NCI-H2227 (cell line): ENCODE data around the gene HCFC1.
A peak's percentile ranks its signal among the peaks of the same experiment; 100 is the strongest.

Source experiments
- DNase-seq: peaks from one replicate; lab custom pipeline; 2025; ENCODE audit not compliant: unreplicated experiment; lab: John Stamatoyannopoulos, UW

Gene HCFC1

GRCh38 chrX:153926552-153926857 lies 45.1 kb downstream of the HCFC1 start:
- DNase-seq, result no peak

GRCh38 chrX:153925739-153926551 lies 45.7 kb downstream of the HCFC1 start, which contains the start of gene ARHGAP4:
Gene ARHGAP4 (minus strand): TSS chrX:153926264. CDS start chrX:153926202, 62 bp downstream.
- no peak for DNase-seq

- DNase-seq, result no peak
Measured at GRCh38 chrX:153925387-153925738, 46.3 kb downstream of the HCFC1 start.

- DNase-seq, result peak; percentile 51
Measured at GRCh38 chrX:153924149-153924861, 47.3 kb downstream of the HCFC1 start.

- peak; percentile 55 for DNase-seq
Measured at GRCh38 chrX:153922932-153923857, 48.4 kb downstream of the HCFC1 start.

GRCh38 chrX:153921511-153922446 lies 49.8 kb downstream of the HCFC1 start:
- DNase-seq, result peak; percentile 39

- no peak for DNase-seq
Measured at GRCh38 chrX:153921070-153921469, 50.5 kb downstream of the HCFC1 start.

GRCh38 chrX:153920546-153920945 lies 51.1 kb downstream of the HCFC1 start:
- no peak for DNase-seq

- no peak for DNase-seq
Measured at GRCh38 chrX:153919281-153919680, 52.3 kb downstream of the HCFC1 start.

GRCh38 chrX:153917869-153918268 lies 53.7 kb downstream of the HCFC1 start:
- no peak for DNase-seq

GRCh38 chrX:153913701-153914100 lies 57.9 kb downstream of the HCFC1 start:
- DNase-seq, result no peak

- DNase-seq, result no peak
Measured at GRCh38 chrX:153913211-153913610, 58.4 kb downstream of the HCFC1 start.

GRCh38 chrX:153911798-153912197 lies 59.8 kb downstream of the HCFC1 start:
- DNase-seq, result no peak

- DNase-seq, result no peak
Measured at GRCh38 chrX:153910446-153910845, 61.2 kb downstream of the HCFC1 start.

- DNase-seq, result no peak
Measured at GRCh38 chrX:153909980-153910360, 61.6 kb downstream of the HCFC1 start.

GRCh38 chrX:153909024-153909979 lies 62.3 kb downstream of the HCFC1 start:
- DNase-seq, result peak; percentile 21

- DNase-seq, result no peak
Measured at GRCh38 chrX:153908219-153908860, 63.3 kb downstream of the HCFC1 start.

- no peak for DNase-seq
Measured at GRCh38 chrX:153907456-153907855, 64.2 kb downstream of the HCFC1 start.
